Peyer's patch (tissue), 4 donors: ENCODE data around the gene HSPBP1.

ENCODE experiments used
- POLR2A ChIP-seq, 2 donors: fragments of 450-650 bp; IDR thresholded peaks; one replicate each; pipeline ENCODE4 v1.5.1; 2017; ENCODE audit warnings: antibody characterized with exemption in 2 of 2, mild to moderate bottlenecking in 2 of 2, moderate library complexity in 2 of 2
- TF ChIP-seq, protein P1 (sequence below), 6 experiments: fragments of 450-650 bp in 4 of 6; fragments of 200-600 bp in 2 of 6; sonication (generic) in 1 of 6; IDR thresholded peaks; one replicate each; pipeline ENCODE4 v1.5.1; 2017 to 2019; ENCODE audit warnings: antibody characterized with exemption in 6 of 6, mild to moderate bottlenecking in 3 of 6, moderate library complexity in 1 of 6

DNA sequence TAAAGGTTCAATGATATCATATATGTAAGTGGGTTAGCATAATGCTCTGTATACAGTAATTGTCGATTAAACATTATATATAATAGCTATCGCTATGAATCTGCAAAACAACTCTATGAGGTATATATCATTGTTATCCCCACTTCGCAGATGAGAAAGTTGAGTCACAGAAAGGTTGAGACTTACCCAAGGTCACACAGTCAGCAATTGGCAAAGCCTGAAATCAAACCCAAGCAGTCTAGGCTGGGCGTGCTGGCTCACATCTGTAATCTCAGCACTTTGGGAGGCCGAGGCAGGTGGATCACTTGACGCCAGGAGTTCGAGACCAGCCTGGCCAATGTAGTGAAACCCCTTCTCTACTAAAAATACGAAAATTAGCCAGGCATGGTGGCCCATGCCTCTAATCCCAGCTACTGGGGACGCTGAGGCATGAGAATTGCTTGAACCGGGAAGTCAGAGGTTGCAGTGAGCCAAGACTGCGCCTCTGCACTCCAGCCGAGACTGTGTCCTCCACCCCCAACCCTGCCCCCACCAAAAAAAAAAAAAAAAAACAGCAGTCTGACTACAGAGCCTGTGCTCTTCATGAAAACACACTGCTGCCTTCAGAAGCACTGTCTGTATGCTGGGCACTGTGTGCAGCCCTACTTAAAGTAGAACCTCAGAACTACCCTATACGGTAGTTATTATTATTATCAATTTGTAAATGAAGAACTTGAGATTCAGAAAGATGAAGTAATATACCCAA, 1.3 kb downstream of the HSPBP1 start:
- TF ChIP-seq, protein P1, sequence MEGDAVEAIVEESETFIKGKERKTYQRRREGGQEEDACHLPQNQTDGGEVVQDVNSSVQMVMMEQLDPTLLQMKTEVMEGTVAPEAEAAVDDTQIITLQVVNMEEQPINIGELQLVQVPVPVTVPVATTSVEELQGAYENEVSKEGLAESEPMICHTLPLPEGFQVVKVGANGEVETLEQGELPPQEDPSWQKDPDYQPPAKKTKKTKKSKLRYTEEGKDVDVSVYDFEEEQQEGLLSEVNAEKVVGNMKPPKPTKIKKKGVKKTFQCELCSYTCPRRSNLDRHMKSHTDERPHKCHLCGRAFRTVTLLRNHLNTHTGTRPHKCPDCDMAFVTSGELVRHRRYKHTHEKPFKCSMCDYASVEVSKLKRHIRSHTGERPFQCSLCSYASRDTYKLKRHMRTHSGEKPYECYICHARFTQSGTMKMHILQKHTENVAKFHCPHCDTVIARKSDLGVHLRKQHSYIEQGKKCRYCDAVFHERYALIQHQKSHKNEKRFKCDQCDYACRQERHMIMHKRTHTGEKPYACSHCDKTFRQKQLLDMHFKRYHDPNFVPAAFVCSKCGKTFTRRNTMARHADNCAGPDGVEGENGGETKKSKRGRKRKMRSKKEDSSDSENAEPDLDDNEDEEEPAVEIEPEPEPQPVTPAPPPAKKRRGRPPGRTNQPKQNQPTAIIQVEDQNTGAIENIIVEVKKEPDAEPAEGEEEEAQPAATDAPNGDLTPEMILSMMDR (IDR thresholded peaks at IDR 0.05): no peak
- TF ChIP-seq POLR2A (IDR thresholded peaks at IDR 0.05): no peak
